Measurements from ENCODE around the gene KRT222. TPM values are rescaled to one million over a fixed set of nuclear protein-coding genes. Genes with fewer than 3 reads are reported as not detected.

Gene KRT222
- total RNA-seq, 1 donor from 2014 or later: not detected

GRCh38 chr17:40637931-40638330, 27.0 kb downstream of the KRT222 start:
- peaks cover 42% of the 10 kb centered on the region for H3K36me3 Mint-ChIP-seq (ENCODE audit: low read depth)
- H3K27me3 Mint-ChIP-seq (ENCODE audit: low read depth): no peaks in the 10 kb centered on the region
- TF ChIP-seq CTCF (IDR thresholded peaks at IDR 0.05): no peak

GRCh38 chr17:40633871-40634270, 31.1 kb downstream of the KRT222 start:
- H3K36me3 Mint-ChIP-seq (ENCODE audit: low read depth): peaks cover 53% of the 10 kb centered on the region
- peaks cover 3% of the 10 kb centered on the region for H3K4me1 Mint-ChIP-seq (ENCODE audit: low read depth)
- no peaks in the 10 kb centered on the region for H3K9me3 Mint-ChIP-seq (ENCODE audit: low read depth)
- no peak for TF ChIP-seq CTCF (IDR thresholded peaks at IDR 0.05)
- no peak for DNase-seq (ENCODE audit: low spot score)
- H3K27ac Mint-ChIP-seq (ENCODE audit: unreplicated experiment): no peak overlapping the region
- no peak overlapping the region for H3K4me3 Mint-ChIP-seq (ENCODE audit: unreplicated experiment)
- no peaks in the 10 kb centered on the region for H3K27me3 Mint-ChIP-seq (ENCODE audit: low read depth)

More at GRCh38 chr17:40637931-40638330, 27.0 kb downstream of the KRT222 start:
- H3K4me3 Mint-ChIP-seq (ENCODE audit: unreplicated experiment): no peak overlapping the region
- H3K27ac Mint-ChIP-seq (ENCODE audit: unreplicated experiment): no peak overlapping the region
- DNase-seq (ENCODE audit: low spot score): no peak
- peaks cover 11% of the 10 kb centered on the region for H3K4me1 Mint-ChIP-seq (ENCODE audit: low read depth)
- H3K9me3 Mint-ChIP-seq (ENCODE audit: low read depth): no peaks in the 10 kb centered on the region

GRCh38 chr17:40632216-40632615, 32.8 kb downstream of the KRT222 start:
- no peak overlapping the region for H3K4me3 Mint-ChIP-seq (ENCODE audit: unreplicated experiment)
- H3K27ac Mint-ChIP-seq (ENCODE audit: unreplicated experiment): no peak overlapping the region
- no peak for DNase-seq (ENCODE audit: low spot score)
- H3K36me3 Mint-ChIP-seq (ENCODE audit: low read depth): peaks cover 60% of the 10 kb centered on the region
- TF ChIP-seq CTCF (IDR thresholded peaks at IDR 0.05): no peak
- H3K27me3 Mint-ChIP-seq (ENCODE audit: low read depth): no peaks in the 10 kb centered on the region
- no peaks in the 10 kb centered on the region for H3K9me3 Mint-ChIP-seq (ENCODE audit: low read depth)
- no peaks in the 10 kb centered on the region for H3K4me1 Mint-ChIP-seq (ENCODE audit: low read depth)

- Mint-ChIP-seq H3K4me1 (ENCODE audit: low read depth) (no peaks in the 10 kb centered on the region), H3K27me3 (ENCODE audit: low read depth) (no peaks in the 10 kb centered on the region), H3K9me3 (ENCODE audit: low read depth) (no peaks in the 10 kb centered on the region), H3K27ac (ENCODE audit: unreplicated experiment) (no peak overlapping the region), H3K4me3 (ENCODE audit: unreplicated experiment) (no peak overlapping the region), H3K36me3 (ENCODE audit: low read depth) (peaks cover 46% of the 10 kb centered on the region)
- no peak for TF ChIP-seq CTCF (IDR thresholded peaks at IDR 0.05)
- no peak for DNase-seq (ENCODE audit: low spot score)
These were observed 35.1 kb downstream of the KRT222 start for GRCh38 chr17:40629842-40630241.

GRCh38 chr17:40625311-40625710, 39.7 kb downstream of the KRT222 start:
- H3K27ac Mint-ChIP-seq (ENCODE audit: unreplicated experiment): no peak overlapping the region
- TF ChIP-seq CTCF (IDR thresholded peaks at IDR 0.05): no peak
- DNase-seq (ENCODE audit: low spot score): no peak
- H3K4me1 Mint-ChIP-seq (ENCODE audit: low read depth): no peaks in the 10 kb centered on the region
- H3K9me3 Mint-ChIP-seq (ENCODE audit: low read depth): no peaks in the 10 kb centered on the region
- H3K4me3 Mint-ChIP-seq (ENCODE audit: unreplicated experiment): no peak overlapping the region
- peaks cover 17% of the 10 kb centered on the region for H3K36me3 Mint-ChIP-seq (ENCODE audit: low read depth)
- no peaks in the 10 kb centered on the region for H3K27me3 Mint-ChIP-seq (ENCODE audit: low read depth)

All from chondrocyte (in vitro differentiated cells).